ENCODE results near the gene PTGIS.
A peak's percentile ranks its signal among the peaks of the same experiment; 100 is the strongest.
"Not testable (repeated sequence)": the region's sequence is repeated elsewhere in the genome, so short reads cannot be mapped to it uniquely, and the experiment has no call there.

The PTGIS gene

GRCh38 chr20:49567421-49568277 lies at the start of gene PTGIS:
Gene PTGIS, minus strand, starts transcription at chr20:49568137. Its CDS starts 21 bp downstream, at chr20:49568116.
- in situ Hi-C loops (cut with HindIII; ENCODE audit: low pct_ligation_motif_present, low pct_unique_long_range_greater_than_20kb, low sequenced_read_pairs): no loop called here
- DNase-seq: peak; percentile 35

GRCh38 chr20:49617394-49617793 lies 49.5 kb upstream of the PTGIS start:
- in situ Hi-C loops (cut with HindIII; ENCODE audit: low pct_ligation_motif_present, low pct_unique_long_range_greater_than_20kb, low sequenced_read_pairs); DNase-seq: not testable (repeated sequence)

- in situ Hi-C loops (cut with HindIII; ENCODE audit: low pct_ligation_motif_present, low pct_unique_long_range_greater_than_20kb, low sequenced_read_pairs): no loop called here
- DNase-seq: no peak
Observed at GRCh38 chr20:49616154-49617007, 48.4 kb upstream of the PTGIS start.

GRCh38 chr20:49615401-49616153 lies 47.6 kb upstream of the PTGIS start:
- in situ Hi-C loops (cut with HindIII; ENCODE audit: low pct_ligation_motif_present, low pct_unique_long_range_greater_than_20kb, low sequenced_read_pairs): no loop called here

GRCh38 chr20:49615051-49615400 lies 47.1 kb upstream of the PTGIS start:
- DNase-seq; in situ Hi-C loops (cut with HindIII; ENCODE audit: low pct_ligation_motif_present, low pct_unique_long_range_greater_than_20kb, low sequenced_read_pairs): not testable (repeated sequence)

More at GRCh38 chr20:49615401-49616153, 47.6 kb upstream of the PTGIS start:
- DNase-seq: no peak

- no peak for DNase-seq
- in situ Hi-C loops (cut with HindIII; ENCODE audit: low pct_ligation_motif_present, low pct_unique_long_range_greater_than_20kb, low sequenced_read_pairs): no loop called here
Observed at GRCh38 chr20:49614338-49615050, 46.6 kb upstream of the PTGIS start.

- DNase-seq: no peak
- in situ Hi-C loops (cut with HindIII; ENCODE audit: low pct_ligation_motif_present, low pct_unique_long_range_greater_than_20kb, low sequenced_read_pairs): no loop called here
Observed at GRCh38 chr20:49612127-49612738, 44.3 kb upstream of the PTGIS start.

- in situ Hi-C loops (cut with HindIII; ENCODE audit: low pct_ligation_motif_present, low pct_unique_long_range_greater_than_20kb, low sequenced_read_pairs): not testable (repeated sequence)
Observed at GRCh38 chr20:49611539-49612126, 43.7 kb upstream of the PTGIS start.

GRCh38 chr20:49610691-49611538 lies 43.0 kb upstream of the PTGIS start:
- DNase-seq: peak; percentile 80
- in situ Hi-C loops (cut with HindIII; ENCODE audit: low pct_ligation_motif_present, low pct_unique_long_range_greater_than_20kb, low sequenced_read_pairs): no loop called here

More at GRCh38 chr20:49611539-49612126, 43.7 kb upstream of the PTGIS start:
- DNase-seq: not testable (repeated sequence)

GRCh38 chr20:49608752-49609670 lies 41.1 kb upstream of the PTGIS start:
- in situ Hi-C loops (cut with HindIII; ENCODE audit: low pct_ligation_motif_present, low pct_unique_long_range_greater_than_20kb, low sequenced_read_pairs): no loop called here
- peak; percentile 57 for DNase-seq

- no peak for DNase-seq
- in situ Hi-C loops (cut with HindIII; ENCODE audit: low pct_ligation_motif_present, low pct_unique_long_range_greater_than_20kb, low sequenced_read_pairs): no loop called here
Observed at GRCh38 chr20:49607568-49607967, 39.6 kb upstream of the PTGIS start.

- in situ Hi-C loops (cut with HindIII; ENCODE audit: low pct_ligation_motif_present, low pct_unique_long_range_greater_than_20kb, low sequenced_read_pairs): no loop called here
- DNase-seq: peak; percentile 26
Observed at GRCh38 chr20:49603209-49603627, 35.3 kb upstream of the PTGIS start.

- in situ Hi-C loops (cut with HindIII; ENCODE audit: low pct_ligation_motif_present, low pct_unique_long_range_greater_than_20kb, low sequenced_read_pairs): no loop called here
- no peak for DNase-seq
Observed at GRCh38 chr20:49602345-49603208, 34.6 kb upstream of the PTGIS start.

GRCh38 chr20:49601153-49601924 lies 33.4 kb upstream of the PTGIS start:
- no peak for DNase-seq
- in situ Hi-C loops (cut with HindIII; ENCODE audit: low pct_ligation_motif_present, low pct_unique_long_range_greater_than_20kb, low sequenced_read_pairs): no loop called here

All from ACHN (cell line).